ENCODE data around the gene PEAK3.

Gene PEAK3

GRCh38 chr19:2320939-2321338 is 39.0 kb upstream of the PEAK3 start:
- H2AFZ ChIP-seq = no peak overlapping the region
- TF ChIP-seq CTCF (IDR thresholded peaks at IDR 0.05) = no peak
- H3K9me3 ChIP-seq (ENCODE audit: control insufficient read depth, low read length) = no peaks in the 10 kb centered on the region
- H3K4me3 ChIP-seq (ENCODE audit: low read depth, low read length) = no peak overlapping the region
- no peaks in the 10 kb centered on the region for H3K4me1 ChIP-seq
- H3K9ac ChIP-seq = no peak overlapping the region
- no peaks in the 10 kb centered on the region for H3K27me3 ChIP-seq (ENCODE audit: control insufficient read depth, insufficient read depth, low read length)
- H3K4me2 ChIP-seq (ENCODE audit: low read length) = no peak overlapping the region
- H3K27ac ChIP-seq = no peak overlapping the region
- no peaks in the 10 kb centered on the region for H3K36me3 ChIP-seq (ENCODE audit: control insufficient read depth, insufficient read depth, low read length)
- H3K79me2 ChIP-seq = no peaks in the 10 kb centered on the region

GRCh38 chr19:2320049-2320448 is 38.1 kb upstream of the PEAK3 start:
- no peak overlapping the region for H3K27ac ChIP-seq
- TF ChIP-seq CTCF (IDR thresholded peaks at IDR 0.05) = no peak

GRCh38 chr19:2319551-2319950 is 37.6 kb upstream of the PEAK3 start:
- Histone ChIP-seq H3K4me2 (ENCODE audit: low read length) (no peak overlapping the region), H3K4me1 (no peaks in the 10 kb centered on the region), H3K27ac (no peak overlapping the region), H3K9me3 (ENCODE audit: control insufficient read depth, low read length) (no peaks in the 10 kb centered on the region), H3K27me3 (ENCODE audit: control insufficient read depth, insufficient read depth, low read length) (no peaks in the 10 kb centered on the region), H3K79me2 (no peaks in the 10 kb centered on the region), H3K9ac (no peak overlapping the region), H3K36me3 (ENCODE audit: control insufficient read depth, insufficient read depth, low read length) (no peaks in the 10 kb centered on the region), H2AFZ (no peak overlapping the region), H3K4me3 (ENCODE audit: low read depth, low read length) (no peak overlapping the region)
- no peak for TF ChIP-seq CTCF (IDR thresholded peaks at IDR 0.05)

More at GRCh38 chr19:2320049-2320448, 38.1 kb upstream of the PEAK3 start:
- Histone ChIP-seq H3K9ac (no peak overlapping the region), H3K4me2 (ENCODE audit: low read length) (no peak overlapping the region), H3K36me3 (ENCODE audit: control insufficient read depth, insufficient read depth, low read length) (no peaks in the 10 kb centered on the region), H2AFZ (no peak overlapping the region), H3K9me3 (ENCODE audit: control insufficient read depth, low read length) (no peaks in the 10 kb centered on the region), H3K79me2 (no peaks in the 10 kb centered on the region), H3K4me3 (ENCODE audit: low read depth, low read length) (no peak overlapping the region), H3K4me1 (no peaks in the 10 kb centered on the region), H3K27me3 (ENCODE audit: control insufficient read depth, insufficient read depth, low read length) (no peaks in the 10 kb centered on the region)

GRCh38 chr19:2318923-2319322 is 36.9 kb upstream of the PEAK3 start:
- TF ChIP-seq CTCF (IDR thresholded peaks at IDR 0.05) = no peak
- no peak overlapping the region for H2AFZ ChIP-seq
- no peak overlapping the region for H3K4me3 ChIP-seq (ENCODE audit: low read depth, low read length)
- no peaks in the 10 kb centered on the region for H3K36me3 ChIP-seq (ENCODE audit: control insufficient read depth, insufficient read depth, low read length)
- H3K79me2 ChIP-seq = no peaks in the 10 kb centered on the region
- H3K9me3 ChIP-seq (ENCODE audit: control insufficient read depth, low read length) = no peaks in the 10 kb centered on the region
- no peak overlapping the region for H3K27ac ChIP-seq
- no peak overlapping the region for H3K9ac ChIP-seq
- H3K4me1 ChIP-seq = no peaks in the 10 kb centered on the region
- H3K27me3 ChIP-seq (ENCODE audit: control insufficient read depth, insufficient read depth, low read length) = no peaks in the 10 kb centered on the region
- H3K4me2 ChIP-seq (ENCODE audit: low read length) = no peak overlapping the region

GRCh38 chr19:2317756-2318155 is 35.8 kb upstream of the PEAK3 start:
- TF ChIP-seq CTCF (IDR thresholded peaks at IDR 0.05) = no peak
- no peak overlapping the region for H3K27ac ChIP-seq
- no peaks in the 10 kb centered on the region for H3K27me3 ChIP-seq (ENCODE audit: control insufficient read depth, insufficient read depth, low read length)

More at GRCh38 chr19:2317756-2318155, 35.8 kb upstream of the PEAK3 start:
- no peak overlapping the region for H2AFZ ChIP-seq
- no peaks in the 10 kb centered on the region for H3K79me2 ChIP-seq
- no peak overlapping the region for H3K4me2 ChIP-seq (ENCODE audit: low read length)
- no peaks in the 10 kb centered on the region for H3K4me1 ChIP-seq
- H3K9ac ChIP-seq = no peak overlapping the region
- no peaks in the 10 kb centered on the region for H3K9me3 ChIP-seq (ENCODE audit: control insufficient read depth, low read length)
- H3K36me3 ChIP-seq (ENCODE audit: control insufficient read depth, insufficient read depth, low read length) = no peaks in the 10 kb centered on the region
- no peak overlapping the region for H3K4me3 ChIP-seq (ENCODE audit: low read depth, low read length)
